ENCODE results near the gene ANTXRL.
"Not testable (repeated sequence)": the region's sequence is repeated elsewhere in the genome, so short reads cannot be mapped to it uniquely, and the experiment has no call there.

ANTXRL gene

DNA sequence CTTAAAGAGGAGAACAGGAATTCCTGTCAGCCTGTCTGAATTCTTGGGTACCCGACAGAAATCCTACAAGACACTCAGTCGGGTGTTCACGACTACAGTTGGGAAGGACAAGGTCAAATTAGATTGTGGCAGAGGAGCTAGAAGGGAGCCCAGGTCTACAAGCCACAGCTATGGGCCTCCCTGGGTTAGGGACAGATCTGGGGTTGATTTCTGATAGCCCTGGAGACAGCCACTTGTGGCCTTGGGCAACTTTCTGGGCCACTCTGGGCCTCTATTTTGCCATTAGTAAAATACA lies 39.7 kb upstream of the ANTXRL start:
- TF ChIP-seq, protein P1, sequence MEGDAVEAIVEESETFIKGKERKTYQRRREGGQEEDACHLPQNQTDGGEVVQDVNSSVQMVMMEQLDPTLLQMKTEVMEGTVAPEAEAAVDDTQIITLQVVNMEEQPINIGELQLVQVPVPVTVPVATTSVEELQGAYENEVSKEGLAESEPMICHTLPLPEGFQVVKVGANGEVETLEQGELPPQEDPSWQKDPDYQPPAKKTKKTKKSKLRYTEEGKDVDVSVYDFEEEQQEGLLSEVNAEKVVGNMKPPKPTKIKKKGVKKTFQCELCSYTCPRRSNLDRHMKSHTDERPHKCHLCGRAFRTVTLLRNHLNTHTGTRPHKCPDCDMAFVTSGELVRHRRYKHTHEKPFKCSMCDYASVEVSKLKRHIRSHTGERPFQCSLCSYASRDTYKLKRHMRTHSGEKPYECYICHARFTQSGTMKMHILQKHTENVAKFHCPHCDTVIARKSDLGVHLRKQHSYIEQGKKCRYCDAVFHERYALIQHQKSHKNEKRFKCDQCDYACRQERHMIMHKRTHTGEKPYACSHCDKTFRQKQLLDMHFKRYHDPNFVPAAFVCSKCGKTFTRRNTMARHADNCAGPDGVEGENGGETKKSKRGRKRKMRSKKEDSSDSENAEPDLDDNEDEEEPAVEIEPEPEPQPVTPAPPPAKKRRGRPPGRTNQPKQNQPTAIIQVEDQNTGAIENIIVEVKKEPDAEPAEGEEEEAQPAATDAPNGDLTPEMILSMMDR (IDR thresholded peaks at IDR 0.05; ENCODE audit: low read depth, low read length): no peak
- no peak for DNase-seq (ENCODE audit: extremely low read depth, low read depth)

DNA sequence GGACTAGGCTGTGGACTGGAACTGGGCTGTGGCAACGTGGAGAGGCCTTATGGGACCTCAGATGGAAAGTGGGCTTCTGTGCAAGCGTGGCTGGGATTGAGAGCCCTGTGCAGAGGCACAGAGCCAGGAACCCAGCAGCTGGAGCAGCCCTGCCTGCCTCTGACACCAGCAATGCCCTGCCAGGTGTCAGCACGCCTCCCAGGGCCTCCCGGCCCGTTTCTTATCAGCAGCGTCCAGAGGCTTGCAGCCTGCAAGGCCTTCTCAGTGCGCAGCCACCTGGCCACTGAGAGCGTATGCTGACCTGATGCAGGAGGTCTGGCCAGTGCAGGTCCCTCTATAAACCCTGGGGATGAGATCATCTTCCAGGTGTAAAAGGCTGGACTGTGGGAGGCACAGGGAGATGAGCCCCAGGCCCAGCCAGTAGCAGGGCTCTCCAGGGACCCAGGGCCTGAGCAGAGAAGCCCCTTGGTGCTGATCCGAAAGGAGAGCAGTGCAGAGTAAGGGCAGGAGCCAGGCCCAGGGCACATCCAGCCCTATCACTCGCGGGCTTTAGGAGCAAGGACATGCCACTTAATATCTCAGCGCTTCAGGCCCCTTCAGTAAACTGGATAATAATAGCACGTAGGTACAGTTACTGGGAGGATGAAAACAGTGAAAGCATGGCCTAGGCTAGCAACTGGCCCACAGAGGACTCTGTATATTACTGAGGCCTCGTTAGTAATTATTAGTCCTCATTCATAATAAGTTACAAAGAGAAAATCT lies 38.8 kb upstream of the ANTXRL start:
- TF ChIP-seq, protein P1 (IDR thresholded peaks at IDR 0.05; ENCODE audit: low read depth, low read length): no peak
- DNase-seq (ENCODE audit: extremely low read depth, low read depth): no peak

DNA sequence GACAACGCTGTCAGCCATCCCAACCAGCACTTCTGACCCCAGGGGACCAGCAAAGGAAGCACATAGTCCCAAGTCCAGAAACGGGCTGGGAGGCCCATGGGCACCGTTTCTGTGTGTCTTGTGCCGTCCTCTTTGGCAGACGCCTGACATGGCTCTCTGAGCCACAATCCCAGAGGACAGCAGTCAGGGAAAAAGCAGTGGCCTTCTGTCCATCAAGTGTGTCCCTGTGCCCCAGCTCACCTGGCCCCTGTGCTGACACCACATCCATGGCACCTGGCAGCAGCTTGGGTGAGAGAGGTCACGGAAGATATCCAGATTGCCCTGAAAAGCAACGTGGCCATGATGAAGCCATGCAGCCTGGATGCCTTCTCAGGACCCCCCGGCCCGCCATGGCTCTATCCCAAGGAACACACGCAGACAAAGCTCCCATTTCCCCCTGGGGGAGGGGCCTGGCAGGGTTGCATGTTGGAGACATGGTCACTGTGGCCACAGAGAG lies 38.1 kb upstream of the ANTXRL start:
- TF ChIP-seq, protein P1 (IDR thresholded peaks at IDR 0.05; ENCODE audit: low read depth, low read length): no peak
- DNase-seq (ENCODE audit: extremely low read depth, low read depth): no peak

DNA sequence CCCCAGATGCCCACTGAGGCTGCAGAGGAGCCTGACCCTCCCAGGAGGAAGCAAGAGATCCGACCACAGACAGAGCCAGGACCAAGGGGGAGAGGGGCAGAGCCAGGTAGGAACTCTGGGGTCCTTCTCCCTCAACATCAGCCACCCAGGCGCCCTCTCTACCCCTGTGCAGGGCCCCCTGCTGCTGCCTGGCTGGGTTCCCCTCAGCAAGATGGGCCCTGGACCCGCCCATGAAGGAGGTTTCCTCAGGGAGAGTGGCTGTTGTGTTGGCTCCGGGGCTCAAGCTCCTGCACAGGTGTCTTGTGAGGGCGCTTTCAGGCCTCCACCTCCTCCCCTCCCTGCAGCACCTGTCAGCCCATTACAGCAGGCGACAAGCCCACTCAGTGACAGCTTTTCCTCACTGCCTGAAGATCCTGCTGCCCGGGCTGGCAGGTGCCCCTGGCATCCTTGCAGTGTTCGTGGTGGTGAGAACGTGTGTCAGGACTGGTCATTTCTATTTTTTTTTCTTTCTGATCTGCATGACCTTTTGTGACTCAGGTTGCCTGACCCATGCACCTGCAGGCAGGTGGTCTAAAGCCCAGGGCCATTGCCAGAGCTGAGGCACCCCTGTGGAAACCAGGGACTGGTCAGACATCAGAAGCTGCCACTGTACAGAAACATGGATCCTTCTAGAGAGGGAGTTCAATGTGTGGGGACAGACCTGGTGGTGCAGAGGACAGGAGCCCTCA lies 37.0 kb upstream of the ANTXRL start:
- DNase-seq (ENCODE audit: extremely low read depth, low read depth): not testable (repeated sequence)

DNA sequence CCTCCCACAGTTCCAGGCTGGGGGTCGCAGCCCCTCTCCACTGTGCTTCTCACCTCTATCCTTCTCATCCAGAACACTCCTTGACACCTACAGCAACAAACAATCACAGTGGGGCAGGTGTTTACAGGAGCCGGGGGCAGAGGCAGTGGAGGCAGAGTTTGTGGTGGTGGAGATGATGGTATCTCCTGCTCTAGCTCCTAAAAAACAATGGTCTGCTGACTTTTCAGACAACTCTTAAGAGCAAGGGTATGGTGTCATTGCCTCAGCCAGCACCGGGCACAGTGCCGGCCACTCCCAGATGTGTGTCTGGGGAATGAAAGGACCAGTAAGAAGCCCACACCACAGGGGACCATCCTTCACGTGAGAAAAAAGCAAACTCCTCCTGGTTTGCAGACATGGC lies 36.3 kb upstream of the ANTXRL start:
- DNase-seq (ENCODE audit: extremely low read depth, low read depth): no peak
- TF ChIP-seq, protein P1 (IDR thresholded peaks at IDR 0.05; ENCODE audit: low read depth, low read length): no peak

DNA sequence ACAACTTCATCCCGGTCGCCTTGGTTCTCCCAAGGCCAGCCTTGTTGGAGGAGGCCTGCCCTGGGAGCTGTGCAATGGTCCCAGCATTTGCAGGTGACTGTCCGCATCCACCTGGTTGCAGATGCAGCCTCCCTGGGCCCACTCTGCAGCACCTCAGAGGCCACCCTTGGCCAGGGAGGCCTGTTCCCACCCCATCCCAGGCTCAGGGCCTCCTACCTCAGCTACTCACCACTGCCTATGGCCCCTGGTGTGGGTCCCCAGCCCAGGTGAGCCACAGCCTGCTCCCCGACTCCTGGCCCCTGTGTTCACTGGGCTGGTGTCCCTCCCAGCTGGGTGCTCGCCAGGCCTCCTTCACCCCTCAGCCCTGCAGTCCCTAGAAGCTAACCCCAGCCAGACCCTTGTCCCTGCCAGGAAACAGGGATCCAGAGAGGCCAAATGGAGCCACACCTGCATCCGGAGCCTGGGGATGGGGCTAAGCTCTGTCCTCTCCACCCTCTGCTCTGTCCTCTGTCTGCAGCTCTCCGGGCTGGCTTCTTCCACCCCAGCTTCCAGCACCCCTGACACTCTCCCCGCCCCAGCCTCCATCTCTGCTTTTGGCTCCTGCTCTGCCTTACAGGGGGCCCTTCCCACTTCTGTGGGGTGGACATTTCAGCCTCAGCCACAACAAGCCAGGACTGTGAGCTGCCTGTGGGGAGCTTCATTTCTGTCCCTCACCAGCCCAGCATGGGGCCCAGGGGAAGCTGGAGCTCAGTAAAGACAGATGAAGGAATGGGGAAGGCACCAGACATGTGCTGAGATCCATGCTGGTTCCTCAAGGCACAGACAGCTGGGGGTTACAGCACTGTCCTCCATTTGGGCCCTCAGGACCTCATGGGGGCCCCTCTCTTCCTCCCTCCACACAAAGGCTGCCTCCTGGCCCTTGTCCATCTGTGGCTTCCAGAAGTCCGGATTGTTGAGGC lies 35.6 kb upstream of the ANTXRL start:
- TF ChIP-seq, protein P1 (IDR thresholded peaks at IDR 0.05; ENCODE audit: low read depth, low read length): no peak
- no peak for DNase-seq (ENCODE audit: extremely low read depth, low read depth)

All from AG09319 (cell line).